Skeletal muscle tissue (tissue), 4 donors: ENCODE measurements around the gene USP3. TPM values are rescaled to one million over a fixed set of nuclear protein-coding genes. Genes with fewer than 3 reads are reported as not detected.
"Not testable (repeated sequence)": the region's sequence is repeated elsewhere in the genome, so short reads cannot be mapped to it uniquely, and the experiment has no call there.

Experiments used
- H3K27ac ChIP-seq: one replicate; pipeline ENCODE4 v1.7.0; 2013; ENCODE audit warnings: mild to moderate bottlenecking, low read depth, low read length, inconsistent platforms
- H3K27me3 ChIP-seq, 3 donors: one replicate each; pipeline ENCODE4 v1.7.0; 2013; ENCODE audit warnings: low read length in 3 of 3; ENCODE audit not compliant: control insufficient read depth in 3 of 3, insufficient read depth in 3 of 3
- H3K36me3 ChIP-seq, 3 donors: one replicate each; pipeline ENCODE4 v1.7.0; 2013; ENCODE audit warnings: low read length in 3 of 3; ENCODE audit not compliant: control insufficient read depth in 3 of 3, insufficient read depth in 3 of 3
- H3K4me1 ChIP-seq, 3 donors: one replicate each; pipeline ENCODE4 v1.7.0; 2013; ENCODE audit warnings: low read length in 3 of 3, mild to moderate bottlenecking in 3 of 3; ENCODE audit not compliant: control insufficient read depth in 3 of 3, insufficient read depth in 3 of 3
- H3K4me3 ChIP-seq, 3 donors: one replicate each; pipeline ENCODE4 v1.7.0; 2013; ENCODE audit warnings: low read length in 3 of 3
- H3K9ac ChIP-seq, 3 donors: one replicate each; pipeline ENCODE4 v1.7.0; 2013; ENCODE audit warnings: low read length in 3 of 3, mild to moderate bottlenecking in 3 of 3, moderate library complexity in 2 of 3, low read depth in 1 of 3
- H3K9me3 ChIP-seq, 3 donors: one replicate each; pipeline ENCODE4 v1.7.0; 2013; ENCODE audit warnings: low read length in 3 of 3; ENCODE audit not compliant: control insufficient read depth in 3 of 3
- total RNA-seq: library from RNA; depleted of rRNA; stranded (reverse); fragments of >200 nt; gene quantifications from one replicate; pipeline ENCODE4 v1.2.3, GENCODE V29; 2014
- donor health status: Osteomylitis.

USP3 gene
- total RNA-seq, 1 donor from 2014 or later = 33.4 TPM

DNA sequence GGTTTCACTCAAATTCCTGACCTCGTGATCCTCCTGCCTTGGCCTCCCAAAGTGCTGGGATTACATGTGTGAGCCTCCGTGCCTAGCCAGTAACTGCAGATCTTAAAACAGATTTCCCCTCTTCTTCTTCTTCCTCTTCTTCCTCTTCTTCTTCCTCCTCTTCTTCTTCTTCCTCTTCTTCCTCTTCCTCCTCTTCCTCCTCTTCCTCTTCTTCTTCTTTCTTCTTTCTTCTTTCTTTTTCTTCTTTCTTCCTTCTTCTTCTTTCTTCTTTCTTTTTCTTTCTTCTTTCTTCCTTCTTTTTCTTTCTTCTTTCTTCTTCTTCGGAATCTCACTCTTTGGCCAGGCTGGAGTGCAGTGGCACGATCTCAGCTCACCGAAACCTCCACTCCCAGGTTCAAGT, 7.8 kb downstream of the USP3 start:
- Histone ChIP-seq H3K4me3 (no peak overlapping the region), H3K27ac (no peak overlapping the region), H3K9me3 (no peaks in the 10 kb centered on the region), H3K9ac (no peak overlapping the region), H3K27me3 (no peaks in the 10 kb centered on the region), H3K36me3 (no peaks in the 10 kb centered on the region), H3K4me1 (peaks cover 11 to 32% (median 22%) of the 10 kb centered on the region in 3 donors)

DNA sequence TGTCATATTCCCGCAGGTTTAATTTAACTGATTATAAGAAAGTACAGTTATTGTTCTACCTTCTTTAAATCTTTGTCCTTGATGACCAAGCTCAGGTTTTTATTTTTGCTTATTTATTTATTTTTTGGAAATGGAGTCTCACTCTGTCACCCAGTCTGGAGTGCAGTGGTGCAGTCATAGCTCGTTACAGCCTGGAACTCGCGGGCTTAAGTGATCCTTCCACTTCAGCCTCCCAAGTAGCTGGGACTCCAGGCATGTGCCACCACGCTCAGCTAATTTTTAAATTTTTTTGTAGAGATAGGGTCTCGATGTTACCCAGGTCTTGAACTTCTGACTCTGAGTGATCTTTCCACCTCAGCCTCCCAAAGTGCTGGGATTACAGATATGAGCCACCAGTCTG, 8.9 kb downstream of the USP3 start:
- H3K4me1 ChIP-seq = peaks cover 14 to 38% (median 29%) of the 10 kb centered on the region in 3 donors
- no peak overlapping the region for H3K4me3 ChIP-seq
- H3K9me3 ChIP-seq = no peaks in the 10 kb centered on the region
- no peaks in the 10 kb centered on the region for H3K36me3 ChIP-seq
- no peaks in the 10 kb centered on the region for H3K27me3 ChIP-seq
- no peak overlapping the region for H3K27ac ChIP-seq
- H3K9ac ChIP-seq = no peak overlapping the region

DNA sequence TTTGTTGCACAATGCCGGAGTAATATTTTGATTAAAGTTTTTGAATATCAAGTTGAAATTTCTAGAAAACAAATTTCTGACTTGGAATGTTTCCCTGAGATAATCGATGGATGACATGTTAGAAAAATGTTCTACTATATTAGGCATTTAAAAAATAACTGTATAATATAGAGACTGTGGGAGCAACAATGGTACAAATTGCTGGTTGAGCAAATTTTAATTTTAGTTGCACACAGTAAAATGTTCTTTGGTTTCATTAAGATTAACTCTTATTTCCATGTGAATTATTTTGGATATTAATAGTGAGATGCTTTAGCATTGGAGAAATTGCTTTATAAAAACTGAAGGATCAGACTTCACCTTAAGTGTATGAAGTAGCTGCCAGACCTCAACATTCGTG, 9.3 kb downstream of the USP3 start:
- H3K9me3 ChIP-seq = no peaks in the 10 kb centered on the region
- no peaks in the 10 kb centered on the region for H3K27me3 ChIP-seq
- no peak overlapping the region for H3K4me3 ChIP-seq
- H3K4me1 ChIP-seq = peaks cover 14 to 40% (median 29%) of the 10 kb centered on the region in 3 donors
- H3K36me3 ChIP-seq = no peaks in the 10 kb centered on the region
- no peak overlapping the region for H3K27ac ChIP-seq
- no peak overlapping the region for H3K9ac ChIP-seq

GRCh38 chr15:63514531-63514943, 10.1 kb downstream of the USP3 start:
- Histone ChIP-seq H3K4me3 (no peak overlapping the region), H3K9me3 (no peaks in the 10 kb centered on the region), H3K9ac (no peak overlapping the region), H3K27me3 (no peaks in the 10 kb centered on the region), H3K36me3 (no peaks in the 10 kb centered on the region), H3K4me1 (peaks cover 17 to 33% (median 24%) of the 10 kb centered on the region in 3 donors), H3K27ac (no peak overlapping the region)

GRCh38 chr15:63517202-63517601, 12.8 kb downstream of the USP3 start:
- Histone ChIP-seq H3K27ac (no peak overlapping the region), H3K4me1 (peaks cover 21 to 43% (median 30%) of the 10 kb centered on the region in 3 donors), H3K4me3 (no peak overlapping the region), H3K9ac (no peak overlapping the region), H3K27me3 (no peaks in the 10 kb centered on the region), H3K9me3 (no peaks in the 10 kb centered on the region), H3K36me3 (no peaks in the 10 kb centered on the region)

- no peak overlapping the region for H3K9ac ChIP-seq
- H3K4me1 ChIP-seq = peaks cover 23 to 47% (median 33%) of the 10 kb centered on the region in 3 donors
- no peak overlapping the region for H3K4me3 ChIP-seq
- H3K36me3 ChIP-seq = no peaks in the 10 kb centered on the region
- no peak overlapping the region for H3K27ac ChIP-seq
- no peaks in the 10 kb centered on the region for H3K9me3 ChIP-seq
- H3K27me3 ChIP-seq = no peaks in the 10 kb centered on the region
Measured at GRCh38 chr15:63517628-63518027, 13.2 kb downstream of the USP3 start.

DNA sequence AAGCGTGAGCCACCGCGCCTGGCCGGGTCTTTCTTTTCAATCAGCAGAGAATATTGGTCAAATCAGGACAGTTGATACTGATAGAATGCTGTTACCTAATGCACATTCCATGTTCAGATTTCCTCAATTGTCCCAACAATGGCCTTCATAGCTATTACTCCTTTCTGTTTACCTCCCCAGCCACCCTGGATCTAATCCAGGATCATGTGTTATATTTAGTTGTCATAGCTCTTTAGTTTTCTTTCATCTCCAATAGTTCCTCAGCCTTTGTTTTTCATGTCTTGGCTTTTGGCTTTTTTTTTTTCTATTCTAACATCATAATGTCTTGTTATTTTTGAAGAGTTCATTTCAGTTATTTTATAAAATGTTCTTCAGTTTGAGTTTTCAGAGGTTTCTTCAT, 14.6 kb downstream of the USP3 start:
- Histone ChIP-seq H3K9ac (no peak overlapping the region), H3K4me3 (no peak overlapping the region), H3K36me3 (no peaks in the 10 kb centered on the region), H3K9me3 (no peaks in the 10 kb centered on the region), H3K27ac (no peak overlapping the region), H3K27me3 (no peaks in the 10 kb centered on the region), H3K4me1 (peaks cover 30 to 56% (median 41%) of the 10 kb centered on the region in 3 donors)

DNA sequence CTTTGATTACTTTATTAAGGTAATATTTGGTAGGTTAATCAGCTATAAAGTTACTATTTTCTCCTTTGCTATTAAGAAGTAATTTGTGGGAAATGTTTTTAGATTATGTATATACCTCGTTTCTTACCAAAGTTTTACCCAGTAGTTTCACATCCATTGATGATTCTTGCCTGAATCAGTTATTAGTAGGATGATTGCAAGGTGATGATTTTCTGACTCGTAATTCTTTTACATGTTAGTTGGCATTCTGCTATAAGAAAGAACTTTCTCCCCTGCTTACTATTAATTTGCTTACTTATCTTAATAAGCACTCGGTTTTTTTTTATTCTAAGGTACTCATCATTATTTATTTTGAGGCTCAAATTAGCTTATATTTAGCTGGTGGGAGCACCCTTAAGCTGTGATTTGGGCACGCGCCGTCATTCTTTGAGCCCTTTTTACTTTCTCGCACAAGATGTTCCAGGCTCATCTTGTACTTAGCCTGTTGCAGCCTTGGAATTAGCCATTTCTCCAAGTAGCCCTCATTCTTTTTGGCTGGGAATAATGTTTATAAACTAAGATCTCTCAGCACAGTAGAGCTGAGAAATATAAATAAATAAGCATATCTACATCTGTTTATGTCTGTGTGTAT, 15.3 kb downstream of the USP3 start:
- H3K27ac ChIP-seq = no peak overlapping the region
- no peak overlapping the region for H3K4me3 ChIP-seq
- H3K36me3 ChIP-seq = no peaks in the 10 kb centered on the region
- H3K9me3 ChIP-seq = no peaks in the 10 kb centered on the region
- peaks cover 30 to 54% (median 39%) of the 10 kb centered on the region in 3 donors for H3K4me1 ChIP-seq
- no peak overlapping the region for H3K9ac ChIP-seq
- no peaks in the 10 kb centered on the region for H3K27me3 ChIP-seq

DNA sequence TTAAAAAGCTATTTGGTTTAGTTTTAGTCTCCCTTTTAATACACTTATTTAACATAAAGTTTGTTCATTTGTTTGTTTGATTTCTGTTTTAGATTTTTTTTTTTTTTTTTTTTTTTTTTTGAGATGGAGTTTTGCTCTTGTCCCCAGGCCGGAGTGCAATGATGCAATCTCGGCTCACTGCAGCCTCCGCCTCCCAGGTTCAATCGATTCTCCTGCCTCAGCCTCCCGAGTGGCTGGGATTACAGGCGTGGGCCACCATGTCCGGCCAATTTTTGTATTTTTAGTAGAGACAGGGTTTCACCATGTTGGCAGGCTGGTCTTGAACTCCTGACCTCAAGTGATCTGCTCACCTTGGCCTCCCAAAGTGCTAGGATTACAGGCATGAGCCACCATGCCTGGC, 16.1 kb downstream of the USP3 start:
- not testable (repeated sequence) for H3K27me3 ChIP-seq

DNA sequence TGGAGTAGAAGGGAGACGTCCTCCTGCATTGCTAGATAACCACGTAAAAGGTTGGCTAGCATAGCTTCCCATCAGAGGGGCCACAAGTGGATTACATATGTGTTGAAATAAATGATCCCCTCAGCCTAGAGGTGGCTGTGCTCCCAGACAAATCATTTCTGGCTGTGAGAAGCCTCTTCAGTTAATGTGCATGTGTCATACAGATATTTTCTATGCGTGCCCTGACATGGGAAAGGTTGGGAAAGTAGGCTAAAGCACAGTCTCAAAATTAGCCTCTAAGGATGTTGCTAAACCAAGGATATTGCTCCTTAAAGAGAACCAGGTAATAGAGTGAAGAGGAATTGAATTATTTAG, 17.8 kb downstream of the USP3 start:
- H3K4me1 ChIP-seq = peaks cover 24 to 51% (median 38%) of the 10 kb centered on the region in 3 donors
- H3K27me3 ChIP-seq = no peaks in the 10 kb centered on the region
- no peak overlapping the region for H3K4me3 ChIP-seq
- H3K27ac ChIP-seq = peak overlapping the region; percentile 60
- peak overlapping the region in 1 of 3 donors; percentile 28 for H3K9ac ChIP-seq
- no peaks in the 10 kb centered on the region for H3K9me3 ChIP-seq
- no peaks in the 10 kb centered on the region for H3K36me3 ChIP-seq

More for the DNA sequence above, 16.1 kb downstream of the USP3 start:
- H3K9ac ChIP-seq, H3K9me3 ChIP-seq, H3K4me3 ChIP-seq, H3K27ac ChIP-seq, H3K36me3 ChIP-seq: not testable (repeated sequence)
- peaks cover 24 to 54% (median 37%) of the 10 kb centered on the region in 3 donors for H3K4me1 ChIP-seq
